SK-N-SH (cell line): ENCODE data around the gene PNO1.

Experiments used
- CHD2 ChIP-seq: fragments of 150-350 bp; IDR thresholded peaks from 2 replicates; pipeline ENCODE4 v1.6.1; 2018; ENCODE audit warnings: low read length; ENCODE audit not compliant: partially characterized antibody
- CTCF ChIP-seq: fragments of 200-600 bp; sonication (generic); IDR thresholded peaks from 2 replicates; pipeline ENCODE4 v1.6.1; 2017; ENCODE audit warnings: antibody characterized with exemption, mild to moderate bottlenecking, moderate library complexity
- ELF1 ChIP-seq: IDR thresholded peaks from 2 replicates; pipeline ENCODE4 v1.4.0; 2012
- EZH2phosphoT487 ChIP-seq: fragments of 200-600 bp; sonication (generic); IDR thresholded peaks from 2 replicates; pipeline ENCODE4 v1.6.1; 2017; ENCODE audit warnings: low read depth, mixed run types, mild to moderate bottlenecking, antibody characterized with exemption, moderate library complexity, borderline replicate concordance
- FOSL2 ChIP-seq: IDR thresholded peaks from 2 replicates; pipeline ENCODE4 v1.4.0; 2012; ENCODE audit warnings: low read depth, mild to moderate bottlenecking, moderate library complexity, borderline replicate concordance
- JUND ChIP-seq: IDR thresholded peaks from 2 replicates; pipeline ENCODE4 v1.4.0; 2012
- POLR2AphosphoS5 ChIP-seq: IDR thresholded peaks from 2 replicates; pipeline ENCODE4 v1.6.1; 2012; ENCODE audit warnings: low read depth, low read length
- RAD21 ChIP-seq: IDR thresholded peaks from 2 replicates; pipeline ENCODE4 v1.6.1; 2012; ENCODE audit warnings: mild to moderate bottlenecking, low read length
- REST ChIP-seq: IDR thresholded peaks from 2 replicates; pipeline ENCODE4 v1.6.1; 2012; ENCODE audit warnings: mild to moderate bottlenecking, low read depth, low read length, moderate library complexity
- RXRA ChIP-seq: IDR thresholded peaks from 2 replicates; pipeline ENCODE4 v1.4.0; 2012; ENCODE audit warnings: low read depth, mild to moderate bottlenecking, borderline replicate concordance
- TAF1 ChIP-seq: IDR thresholded peaks from 2 replicates; pipeline ENCODE4 v1.6.1; 2012; ENCODE audit warnings: low read depth, mild to moderate bottlenecking, low read length, moderate library complexity, borderline replicate concordance
- TEAD4 ChIP-seq: IDR thresholded peaks from 2 replicates; pipeline ENCODE4 v1.4.0; 2012; ENCODE audit warnings: mild to moderate bottlenecking, borderline replicate concordance; ENCODE audit not compliant: insufficient read depth
- YY1 ChIP-seq: IDR thresholded peaks from 2 replicates; pipeline ENCODE4 v1.4.0; 2012; ENCODE audit warnings: low read depth, mild to moderate bottlenecking

DNA sequence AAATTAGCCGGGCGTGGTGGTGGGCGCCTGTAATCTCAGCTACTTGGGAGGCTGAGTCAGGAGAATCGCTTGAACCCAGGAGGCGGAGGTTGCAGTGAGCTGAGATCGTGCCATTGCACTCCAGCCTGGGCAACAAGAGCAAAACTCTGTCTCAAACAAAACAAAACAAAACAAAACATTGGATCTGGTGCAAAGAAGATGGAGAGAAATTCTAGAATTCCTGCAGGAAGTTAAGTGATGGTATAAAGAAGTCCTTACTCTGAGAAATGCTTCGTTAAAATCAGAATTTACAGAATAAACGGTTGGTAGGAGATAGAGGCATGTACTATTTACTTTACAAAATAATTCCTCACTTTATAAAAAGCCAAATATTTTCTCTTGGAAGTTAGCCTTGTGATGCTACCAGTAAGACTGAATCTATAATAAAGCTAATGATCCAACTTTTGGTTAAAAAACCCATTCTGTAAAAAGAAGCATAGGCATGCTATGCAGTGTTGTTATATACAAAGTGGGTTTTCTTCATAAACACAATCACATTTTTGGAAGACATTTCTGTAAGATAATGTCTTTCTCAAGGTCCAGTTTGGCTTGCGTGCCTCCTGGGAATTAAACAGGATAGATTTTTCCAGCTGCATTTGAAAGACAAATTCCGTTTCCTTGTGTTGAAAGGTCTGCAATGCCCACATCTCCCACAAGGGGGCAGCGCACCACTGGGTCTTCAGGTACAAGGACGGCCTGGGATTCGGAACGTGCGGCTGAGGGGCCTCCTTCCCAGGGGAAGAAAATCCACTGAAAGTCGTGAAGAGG lies 35.6 kb upstream of the PNO1 start:
- TF ChIP-seq YY1: no peak
- TF ChIP-seq TAF1: no peak
- TF ChIP-seq CTCF: peak; percentile 97
- TF ChIP-seq JUND: no peak
- TF ChIP-seq RAD21: peak; percentile 93
- TF ChIP-seq ELF1: no peak
- TF ChIP-seq POLR2AphosphoS5: no peak
- no peak for TF ChIP-seq TEAD4
- TF ChIP-seq REST: no peak
- peak; percentile 23 for TF ChIP-seq CHD2
- TF ChIP-seq RXRA: no peak
- no peak for TF ChIP-seq EZH2phosphoT487
- TF ChIP-seq FOSL2: no peak
